Suppressor macrophage (primary cell): ENCODE data around the gene RBBP9.
"Not testable (repeated sequence)": the region's sequence is repeated elsewhere in the genome, so short reads cannot be mapped to it uniquely, and the experiment has no call there.

Experiments
- DNase-seq, 4 experiments: peaks; one replicate each; pipeline ENCODE4 v3.0.0-alpha.2; 2020 to 2022
- total RNA-seq, 17 experiments: gene quantifications; one replicate each; lab custom pipeline; 2026; ENCODE audit warnings: mixed read lengths in 6 of 17, inconsistent platforms in 3 of 17; lab: John Stamatoyannopoulos, UW

Gene RBBP9
- total RNA-seq = 16.8 to 37.2 (median 24.0) reads per million in 17 experiments

GRCh38 chr20:18496740-18497592 lies at the start of gene RBBP9:
RBBP9 (minus strand) TSS chr20:18497225; CDS start chr20:18497167, 58 bp downstream.
- peak; percentile 83 to 94 (median 91) for DNase-seq

- DNase-seq = no peak
Measured at GRCh38 chr20:18545566-18545965, 48.5 kb upstream of the RBBP9 start.

- no peak for DNase-seq
Measured at GRCh38 chr20:18543932-18544331, 46.9 kb upstream of the RBBP9 start.

GRCh38 chr20:18543216-18543615 lies 46.2 kb upstream of the RBBP9 start:
- DNase-seq = no peak

GRCh38 chr20:18541741-18542140 lies 44.7 kb upstream of the RBBP9 start:
- DNase-seq = no peak

- DNase-seq = peak in 1 of 4 experiments; percentile 24
Measured at GRCh38 chr20:18537651-18538050, 40.6 kb upstream of the RBBP9 start.

- no peak for DNase-seq
Measured at GRCh38 chr20:18533978-18534644, 37.1 kb upstream of the RBBP9 start.

- DNase-seq = no peak
Measured at GRCh38 chr20:18533491-18533890, 36.5 kb upstream of the RBBP9 start.

GRCh38 chr20:18532626-18533025 lies 35.6 kb upstream of the RBBP9 start:
- no peak for DNase-seq

- DNase-seq = peak; percentile 15 to 61 (median 53)
Measured at GRCh38 chr20:18529041-18529440, 32.0 kb upstream of the RBBP9 start.

- no peak for DNase-seq
Measured at GRCh38 chr20:18527836-18528235, 30.8 kb upstream of the RBBP9 start.

- DNase-seq = no peak
Measured at GRCh38 chr20:18527339-18527738, 30.3 kb upstream of the RBBP9 start.

GRCh38 chr20:18526761-18527160 lies 29.7 kb upstream of the RBBP9 start:
- not testable (repeated sequence) for DNase-seq

GRCh38 chr20:18524646-18525045 lies 27.6 kb upstream of the RBBP9 start:
- DNase-seq = peak in 3 of 4 experiments; percentile 45 to 57 (median 48)

- no peak for DNase-seq
Measured at GRCh38 chr20:18523066-18523465, 26.0 kb upstream of the RBBP9 start.

- DNase-seq = not testable (repeated sequence)
Measured at GRCh38 chr20:18522066-18522465, 25.0 kb upstream of the RBBP9 start.

GRCh38 chr20:18515973-18516372 lies 18.9 kb upstream of the RBBP9 start:
- no peak for DNase-seq

GRCh38 chr20:18514127-18514526 lies 17.1 kb upstream of the RBBP9 start:
- DNase-seq = no peak

GRCh38 chr20:18513208-18513607 lies 16.2 kb upstream of the RBBP9 start:
- no peak for DNase-seq

- peak in 3 of 4 experiments; percentile 40 to 68 (median 65) for DNase-seq
Measured at GRCh38 chr20:18511571-18511970, 14.5 kb upstream of the RBBP9 start.

- peak; percentile 95 to 98 (median 97) for DNase-seq
Measured at GRCh38 chr20:18507218-18508191, 10.5 kb upstream of the RBBP9 start, which contains the start of gene SEC23B. SEC23B (plus strand) TSS chr20:18507940; CDS start chr20:18510836, 2,896 bp downstream.

GRCh38 chr20:18506744-18507143 lies 9.7 kb upstream of the RBBP9 start:
- no peak for DNase-seq
